Ovary (tissue), 1 donor: Measurements from ENCODE around the gene LAP3.

ENCODE experiments used
- EP300 ChIP-seq: sonication (generic); formaldehyde crosslinking; IDR thresholded peaks from one replicate; pipeline ENCODE4 v1.6.1; 2017; ENCODE audit warnings: antibody characterized with exemption
- POLR2A ChIP-seq: fragments of 450-650 bp; IDR thresholded peaks from one replicate; pipeline ENCODE4 v1.6.1; 2017; ENCODE audit warnings: antibody characterized with exemption, mild to moderate bottlenecking, moderate library complexity

GRCh38 chr4:17647176-17647806, 70.3 kb downstream of the LAP3 start:
- TF ChIP-seq POLR2A: no peak
- TF ChIP-seq EP300: no peak
